H1 (cell line): Measurements from ENCODE around the gene LURAP1L. TPM values are rescaled to one million over a fixed set of nuclear protein-coding genes. Genes with fewer than 3 reads are reported as not detected.

Experiments used
- BACH1 ChIP-seq: IDR thresholded peaks from 2 replicates; pipeline ENCODE4 v1.6.1; 2012; ENCODE audit warnings: low read length, improper control_type of control experiment
- CBX8 ChIP-seq: fragments of 300-800, 300-1000 bp; sonication (generic); IDR thresholded peaks from 2 replicates; pipeline ENCODE4 v1.7.1; 2016; ENCODE audit warnings: low read depth, low read length, borderline replicate concordance
- E2F6 ChIP-seq: IDR thresholded peaks from 2 replicates; pipeline ENCODE4 v1.6.1; 2012; ENCODE audit warnings: inconsistent platforms
- SAP30 ChIP-seq: fragments of 300-600 bp; sonication (generic); IDR thresholded peaks from 2 replicates; pipeline ENCODE4 v1.7.1; 2012; ENCODE audit warnings: low read length, moderate library complexity, mild to moderate bottlenecking, inconsistent platforms; ENCODE audit not compliant: insufficient read depth, insufficient replicate concordance
- SP4 ChIP-seq: IDR thresholded peaks from 2 replicates; pipeline ENCODE4 v1.6.1; 2012; ENCODE audit warnings: low read length, inconsistent platforms
- TBP ChIP-seq: IDR thresholded peaks from 2 replicates; pipeline ENCODE4 v1.6.1; 2011; ENCODE audit warnings: low read depth, low read length, improper control_type of control experiment
- USF2 ChIP-seq: IDR thresholded peaks from 2 replicates; pipeline ENCODE4 v1.6.1; 2011; ENCODE audit warnings: low read length, improper control_type of control experiment
- polyA plus RNA-seq, 7 experiments: library from polyadenylated mRNA; depleted of rRNA in 3 of 7; stranded (reverse) in 5 of 7; unstranded in 2 of 7; fragments of >200 nt in 5 of 7; fragments of 200-250 nt in 2 of 7; gene quantifications; 1 replicate in 5 of 7; 2 replicates in 1 of 7; 4 replicates in 1 of 7; pipeline versions ENCODE4 v1.2.1 to v1.2.3, GENCODE V29; 2011 to 2013; ENCODE audit warnings: missing spikeins in 2 of 7, mixed read lengths in 2 of 7
- total RNA-seq: library from RNA; stranded (reverse); fragmentation: NEBNext Ultra II Directional; extraction: Animal tissue kit (Norgen Biotek cat#: 25700); gene quantifications from 2 replicates; pipeline ENCODE4 v1.2.1, GENCODE V29; 2021

LURAP1L gene
- total and polyA plus RNA-seq, 2 of the 8 experiments (the other 6 are each of a cell fraction or from before 2014, with no cell fraction given), result 0.63 to 1.2 TPM

- TF ChIP-seq TBP (no peak), SP4 (no peak), SAP30 (no peak), E2F6 (no peak), USF2 (no peak), BACH1 (no peak), CBX8 (no peak)
- TF ChIP-seq, all 59 proteins: peak for 0
These were observed 76.7 kb downstream of the LURAP1L start (continued) for GRCh38 chr9:12851341-12852090.
